ENCODE measurements around the gene SLX9.

Gene SLX9

GRCh38 chr21:44955798-44956175 lies 16.0 kb downstream of the SLX9 start:
- no peaks in the 10 kb centered on the region for H3K9me3 ChIP-seq (ENCODE audit: low read depth, low read length)
- peak overlapping the region; percentile 65 for H3K27ac ChIP-seq
- no peak overlapping the region for H3K9ac ChIP-seq (ENCODE audit: insufficient read length)
- H3K4me3 ChIP-seq: no peak overlapping the region
- TF ChIP-seq EZH2 (IDR thresholded peaks at IDR 0.05): no peak
- no peak for TF ChIP-seq FOXP2 (optimal IDR thresholded peaks at IDR 0.05; ENCODE audit: control extremely low read depth, extremely low read length, insufficient read depth)
- no peak for TF ChIP-seq POLR2AphosphoS5 (IDR thresholded peaks at IDR 0.05; ENCODE audit: borderline replicate concordance, low read depth, low read length)
- peaks cover 61% of the 10 kb centered on the region for H3K36me3 ChIP-seq (ENCODE audit: insufficient read depth, low read length)
- DNase-seq (ENCODE audit: low read depth, low spot score): no peak

- H3K9me3 ChIP-seq (ENCODE audit: low read depth, low read length): no peaks in the 10 kb centered on the region
- TF ChIP-seq FOXP2 (optimal IDR thresholded peaks at IDR 0.05; ENCODE audit: control extremely low read depth, extremely low read length, insufficient read depth) (no peak), POLR2AphosphoS5 (IDR thresholded peaks at IDR 0.05; ENCODE audit: borderline replicate concordance, low read depth, low read length) (no peak), EZH2 (IDR thresholded peaks at IDR 0.05) (no peak)
- no peak overlapping the region for H3K9ac ChIP-seq (ENCODE audit: insufficient read length)
- no peak overlapping the region for H3K4me3 ChIP-seq
- no peak overlapping the region; the same call in 1 of the 2 replicates for H3K27ac ChIP-seq
- DNase-seq (ENCODE audit: low read depth, low spot score): no peak
- peaks cover 65% of the 10 kb centered on the region for H3K36me3 ChIP-seq (ENCODE audit: insufficient read depth, low read length)
Observed at GRCh38 chr21:44956356-44957046, 16.7 kb downstream of the SLX9 start.

- H3K36me3 ChIP-seq (ENCODE audit: insufficient read depth, low read length): peaks cover 69% of the 10 kb centered on the region
- H3K9ac ChIP-seq (ENCODE audit: insufficient read length): no peak overlapping the region
- H3K27ac ChIP-seq: peak overlapping the region; percentile 67; the same call in 1 of the 2 replicates
- no peak for DNase-seq (ENCODE audit: low read depth, low spot score)
- H3K9me3 ChIP-seq (ENCODE audit: low read depth, low read length): no peaks in the 10 kb centered on the region
- TF ChIP-seq EZH2 (IDR thresholded peaks at IDR 0.05) (no peak), POLR2AphosphoS5 (IDR thresholded peaks at IDR 0.05; ENCODE audit: borderline replicate concordance, low read depth, low read length) (no peak), FOXP2 (optimal IDR thresholded peaks at IDR 0.05; ENCODE audit: control extremely low read depth, extremely low read length, insufficient read depth) (no peak)
- no peak overlapping the region for H3K4me3 ChIP-seq
Observed at GRCh38 chr21:44957047-44957831, 17.4 kb downstream of the SLX9 start.

DNA sequence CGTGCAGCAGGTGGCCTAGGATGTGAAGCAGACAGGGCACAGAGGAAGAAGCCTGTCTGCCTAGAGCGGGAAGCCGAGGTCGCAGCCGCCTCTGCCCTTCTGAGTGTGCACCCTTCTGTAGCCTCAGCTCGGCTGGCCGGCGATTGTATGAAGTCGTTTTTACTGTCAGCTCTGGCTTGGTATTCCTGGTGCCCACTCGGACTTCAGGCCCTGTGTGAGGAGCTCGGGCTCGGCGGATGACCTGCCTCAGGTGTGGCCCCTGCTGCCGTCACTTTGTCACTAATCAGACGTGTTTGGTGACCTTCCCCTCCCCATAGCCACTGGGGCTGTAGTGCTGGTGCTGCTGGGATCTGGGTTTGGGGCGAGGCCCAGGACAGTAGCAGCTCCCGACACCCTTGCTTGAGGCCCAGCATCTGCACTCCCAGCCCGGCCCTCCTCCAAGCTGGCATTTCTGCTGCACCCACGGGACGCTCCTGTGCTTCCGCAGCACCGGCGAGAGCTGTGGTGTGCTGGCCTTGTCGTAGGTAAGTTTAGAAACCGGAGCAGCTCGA lies 18.1 kb downstream of the SLX9 start:
- DNase-seq (ENCODE audit: low read depth, low spot score): no peak
- TF ChIP-seq FOXP2 (optimal IDR thresholded peaks at IDR 0.05; ENCODE audit: control extremely low read depth, extremely low read length, insufficient read depth) (no peak), POLR2AphosphoS5 (IDR thresholded peaks at IDR 0.05; ENCODE audit: borderline replicate concordance, low read depth, low read length) (no peak), EZH2 (IDR thresholded peaks at IDR 0.05) (no peak)
- Histone ChIP-seq H3K36me3 (ENCODE audit: insufficient read depth, low read length) (peaks cover 76% of the 10 kb centered on the region), H3K27ac (peak overlapping the region; percentile 67), H3K4me3 (no peak overlapping the region), H3K9ac (ENCODE audit: insufficient read length) (no peak overlapping the region), H3K9me3 (ENCODE audit: low read depth, low read length) (no peaks in the 10 kb centered on the region)

- Histone ChIP-seq H3K4me3 (peak overlapping the region; percentile 36), H3K9me3 (ENCODE audit: low read depth, low read length) (no peaks in the 10 kb centered on the region), H3K36me3 (ENCODE audit: insufficient read depth, low read length) (peaks cover 76% of the 10 kb centered on the region), H3K9ac (ENCODE audit: insufficient read length) (no peak overlapping the region), H3K27ac (peak overlapping the region; percentile 67)
- no peak for DNase-seq (ENCODE audit: low read depth, low spot score)
- TF ChIP-seq EZH2 (IDR thresholded peaks at IDR 0.05): no peak
- TF ChIP-seq POLR2AphosphoS5 (IDR thresholded peaks at IDR 0.05; ENCODE audit: borderline replicate concordance, low read depth, low read length): no peak
- TF ChIP-seq FOXP2 (optimal IDR thresholded peaks at IDR 0.05; ENCODE audit: control extremely low read depth, extremely low read length, insufficient read depth): no peak
Observed at GRCh38 chr21:44958471-44959191, 18.8 kb downstream of the SLX9 start.

GRCh38 chr21:44959376-44960091 lies 19.7 kb downstream of the SLX9 start:
- H3K4me3 ChIP-seq: no peak overlapping the region
- peaks cover 74% of the 10 kb centered on the region for H3K36me3 ChIP-seq (ENCODE audit: insufficient read depth, low read length)
- no peak for DNase-seq (ENCODE audit: low read depth, low spot score)
- H3K9ac ChIP-seq (ENCODE audit: insufficient read length): no peak overlapping the region
- TF ChIP-seq POLR2AphosphoS5 (IDR thresholded peaks at IDR 0.05; ENCODE audit: borderline replicate concordance, low read depth, low read length) (no peak), FOXP2 (optimal IDR thresholded peaks at IDR 0.05; ENCODE audit: control extremely low read depth, extremely low read length, insufficient read depth) (no peak), EZH2 (IDR thresholded peaks at IDR 0.05) (no peak)
- H3K27ac ChIP-seq: 0 out of 2 replicates have a peak overlapping the region, but pooled peaks have one; percentile 67
- no peaks in the 10 kb centered on the region for H3K9me3 ChIP-seq (ENCODE audit: low read depth, low read length)

DNA sequence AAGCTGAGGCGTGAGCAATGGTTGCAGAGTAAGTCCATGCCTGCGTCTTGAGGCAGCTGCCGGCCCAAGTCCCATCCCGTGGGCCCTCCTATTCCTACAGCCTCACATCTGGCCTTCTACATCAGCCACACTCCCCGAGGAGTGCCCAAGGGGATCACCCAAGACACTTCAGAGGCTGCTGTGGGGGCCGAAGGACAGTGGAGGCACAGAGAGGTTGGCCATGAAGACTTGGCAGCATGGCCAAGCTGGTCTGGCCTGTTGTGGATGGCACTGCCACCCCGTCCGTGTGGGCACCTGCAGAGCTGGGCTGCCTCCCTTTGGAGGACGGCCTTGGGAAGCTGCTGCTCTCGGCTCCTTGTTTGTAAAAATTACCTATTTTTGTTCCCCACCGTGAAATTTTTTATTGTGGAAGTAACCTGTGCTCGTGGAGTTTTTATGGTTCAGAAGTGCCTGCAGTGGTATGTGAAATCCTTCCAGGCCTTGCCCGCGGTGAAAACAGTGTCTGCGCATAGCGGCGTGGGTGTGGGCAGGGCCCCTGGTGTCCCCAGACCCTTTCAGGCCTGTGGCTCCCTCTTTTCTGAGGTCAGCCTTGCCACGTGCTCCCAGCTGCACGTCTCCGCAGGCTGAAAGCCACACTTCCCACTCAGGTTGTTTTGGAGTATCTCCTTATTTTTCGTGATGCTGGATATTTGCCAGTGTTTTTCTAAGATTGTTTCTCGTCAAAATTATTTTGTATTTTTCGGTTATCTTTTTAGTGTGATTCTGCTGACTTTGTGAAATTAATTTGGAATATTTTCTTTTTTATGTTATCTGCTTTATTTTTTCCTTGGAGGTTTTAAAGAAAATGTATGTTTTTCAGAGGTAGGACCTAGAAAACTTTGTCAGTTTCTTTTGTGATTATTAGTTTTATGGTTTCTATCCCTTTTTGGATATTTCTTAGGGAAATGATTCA lies 20.6 kb downstream of the SLX9 start:
- Histone ChIP-seq H3K4me3 (no peak overlapping the region), H3K9me3 (ENCODE audit: low read depth, low read length) (no peaks in the 10 kb centered on the region), H3K36me3 (ENCODE audit: insufficient read depth, low read length) (peaks cover 79% of the 10 kb centered on the region), H3K9ac (ENCODE audit: insufficient read length) (no peak overlapping the region), H3K27ac (peak overlapping the region; percentile 69)
- TF ChIP-seq POLR2AphosphoS5 (IDR thresholded peaks at IDR 0.05; ENCODE audit: borderline replicate concordance, low read depth, low read length): no peak
- TF ChIP-seq EZH2 (IDR thresholded peaks at IDR 0.05): no peak
- DNase-seq (ENCODE audit: low read depth, low spot score): no peak

All from SK-N-MC (cell line).